Ureter (tissue), 1 donor: ENCODE results near the gene OR7C1. TPM values are rescaled to one million over a fixed set of nuclear protein-coding genes. Genes with fewer than 3 reads are reported as not detected.
"Not testable (repeated sequence)": the region's sequence is repeated elsewhere in the genome, so short reads cannot be mapped to it uniquely, and the experiment has no call there.

Experiments
- DNase-seq: peaks from one replicate; pipeline ENCODE4 v3.0.0-alpha.2; 2020; ENCODE audit warnings: low spot score
- total RNA-seq: library from RNA; stranded (reverse); gene quantifications from one replicate; pipeline ENCODE4 v1.2.4, GENCODE V29; 2023
- donor health status: DM: yes; HTN: yes; CAD: no.

OR7C1 gene
- not detected for total RNA-seq

GRCh38 chr19:14835011-14835410 is at the start of gene OR7C1, which contains the start of gene OR7A5:
OR7C1 (minus strand) TSS chr19:14835185; CDS start chr19:14800136, 35,049 bp downstream.
OR7A5 (minus strand) TSS chr19:14835185; CDS start chr19:14828241, 6,944 bp downstream.
- no peak for DNase-seq

GRCh38 chr19:14871619-14872230 is 36.7 kb upstream of the OR7C1 start:
- DNase-seq = no peak

- no peak for DNase-seq
These were observed 33.5 kb upstream of the OR7C1 start for GRCh38 chr19:14868497-14868896.

- DNase-seq = no peak
These were observed 13.8 kb upstream of the OR7C1 start, which contains the start of gene OR7A10 for GRCh38 chr19:14848822-14849221. OR7A10 (minus strand) TSS chr19:14848922; CDS start chr19:14841877, 7,045 bp downstream.

- DNase-seq = no peak
These were observed 8.6 kb upstream of the OR7C1 start for GRCh38 chr19:14843578-14843977.

- DNase-seq = no peak
These were observed 8.2 kb upstream of the OR7C1 start for GRCh38 chr19:14843169-14843568.

GRCh38 chr19:14840206-14840605 is 5.2 kb upstream of the OR7C1 start:
- no peak for DNase-seq

GRCh38 chr19:14837391-14837790 is 2.4 kb upstream of the OR7C1 start:
- DNase-seq = no peak

GRCh38 chr19:14830702-14831101 is 4.3 kb downstream of the OR7C1 start:
- DNase-seq = no peak

GRCh38 chr19:14826006-14826405 is 9.0 kb downstream of the OR7C1 start:
- no peak for DNase-seq

GRCh38 chr19:14821937-14822336 is 13.0 kb downstream of the OR7C1 start:
- no peak for DNase-seq

GRCh38 chr19:14818588-14818987 is 16.4 kb downstream of the OR7C1 start:
- DNase-seq = no peak

GRCh38 chr19:14817052-14817451 is 17.9 kb downstream of the OR7C1 start:
- no peak for DNase-seq

- no peak for DNase-seq
These were observed 19.9 kb downstream of the OR7C1 start for GRCh38 chr19:14814982-14815652.

GRCh38 chr19:14809272-14810057 is 25.5 kb downstream of the OR7C1 start:
- DNase-seq = no peak

- no peak for DNase-seq
These were observed 30.2 kb downstream of the OR7C1 start for GRCh38 chr19:14804765-14805164.

GRCh38 chr19:14798760-14799159 is 36.2 kb downstream of the OR7C1 start:
- no peak for DNase-seq

GRCh38 chr19:14796021-14796420 is 39.0 kb downstream of the OR7C1 start:
- DNase-seq = no peak

GRCh38 chr19:14795078-14795721 is 39.8 kb downstream of the OR7C1 start:
- DNase-seq = no peak

GRCh38 chr19:14792250-14792649 is 42.7 kb downstream of the OR7C1 start:
- not testable (repeated sequence) for DNase-seq

- peak; percentile 41 for DNase-seq
These were observed 48.5 kb downstream of the OR7C1 start for GRCh38 chr19:14786421-14786851.
